ENCODE results near the gene KIF26B. TPM values are rescaled to one million over a fixed set of nuclear protein-coding genes. Genes with fewer than 3 reads are reported as not detected.
A peak's percentile ranks its signal among the peaks of the same experiment; 100 is the strongest.

Gene KIF26B
- total RNA-seq, 1 donor from 2014 or later: 3.4 TPM

DNA sequence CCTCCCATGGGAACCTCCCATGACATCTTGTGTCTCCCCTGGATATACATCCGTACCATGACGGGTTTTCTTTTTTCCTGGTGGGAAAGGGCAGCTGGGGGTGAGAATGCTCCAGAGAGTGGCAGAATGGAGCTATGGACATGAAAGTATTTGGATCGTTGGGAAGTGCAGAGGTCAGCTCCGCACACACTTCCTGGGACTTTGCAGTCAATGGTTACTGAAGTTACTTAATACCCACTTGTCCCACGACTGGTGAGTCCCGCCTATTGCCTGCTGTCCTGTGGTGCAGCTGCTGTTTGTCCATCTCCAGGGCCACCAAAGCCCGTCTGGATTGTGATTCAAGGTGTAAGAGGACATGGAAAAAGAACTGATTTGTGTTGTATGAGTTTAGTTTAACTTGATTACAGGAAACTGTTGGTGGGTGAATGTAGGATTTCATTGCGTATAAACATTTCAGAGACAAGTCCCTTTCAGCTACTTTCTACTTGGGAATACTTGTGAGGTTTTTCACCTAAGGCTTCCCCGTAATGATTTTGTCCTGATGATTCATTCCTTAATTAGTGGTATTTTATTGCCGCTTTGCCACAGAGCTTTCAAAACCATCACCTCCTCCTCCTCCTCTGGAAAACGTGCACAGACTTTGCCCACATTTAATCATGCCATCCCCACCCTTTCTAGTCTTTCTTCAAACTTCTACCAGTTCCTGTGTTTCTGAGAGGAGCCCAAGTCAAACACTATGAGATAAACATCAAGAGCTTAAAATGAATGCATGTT lies 308.8 kb downstream of the KIF26B start:
- no peak for DNase-seq (ENCODE audit: low spot score)
- no peaks in the 10 kb centered on the region for H3K9me3 Mint-ChIP-seq (ENCODE audit: unreplicated experiment)
- H3K27me3 Mint-ChIP-seq (ENCODE audit: unreplicated experiment): peaks cover 6% of the 10 kb centered on the region
- no peak overlapping the region for H3K27ac Mint-ChIP-seq (ENCODE audit: unreplicated experiment)
- H3K36me3 Mint-ChIP-seq (ENCODE audit: low read depth, unreplicated experiment): no peaks in the 10 kb centered on the region
- no peak for TF ChIP-seq CTCF (IDR thresholded peaks at IDR 0.05; ENCODE audit: unreplicated experiment)
- H3K4me3 Mint-ChIP-seq (ENCODE audit: unreplicated experiment): no peak overlapping the region
- H3K4me1 Mint-ChIP-seq (ENCODE audit: unreplicated experiment): peaks cover 4% of the 10 kb centered on the region

- no peak overlapping the region for H3K27ac Mint-ChIP-seq (ENCODE audit: unreplicated experiment)
- no peak for TF ChIP-seq CTCF (IDR thresholded peaks at IDR 0.05; ENCODE audit: unreplicated experiment)
- peaks cover 4% of the 10 kb centered on the region for H3K4me1 Mint-ChIP-seq (ENCODE audit: unreplicated experiment)
- no peaks in the 10 kb centered on the region for H3K36me3 Mint-ChIP-seq (ENCODE audit: low read depth, unreplicated experiment)
- DNase-seq (ENCODE audit: low spot score): no peak
- peaks cover 6% of the 10 kb centered on the region for H3K27me3 Mint-ChIP-seq (ENCODE audit: unreplicated experiment)
- peak overlapping the region; percentile 10 for H3K4me3 Mint-ChIP-seq (ENCODE audit: unreplicated experiment)
- no peaks in the 10 kb centered on the region for H3K9me3 Mint-ChIP-seq (ENCODE audit: unreplicated experiment)
These were observed 309.5 kb downstream of the KIF26B start for GRCh38 chr1:245464290-245464689.

DNA sequence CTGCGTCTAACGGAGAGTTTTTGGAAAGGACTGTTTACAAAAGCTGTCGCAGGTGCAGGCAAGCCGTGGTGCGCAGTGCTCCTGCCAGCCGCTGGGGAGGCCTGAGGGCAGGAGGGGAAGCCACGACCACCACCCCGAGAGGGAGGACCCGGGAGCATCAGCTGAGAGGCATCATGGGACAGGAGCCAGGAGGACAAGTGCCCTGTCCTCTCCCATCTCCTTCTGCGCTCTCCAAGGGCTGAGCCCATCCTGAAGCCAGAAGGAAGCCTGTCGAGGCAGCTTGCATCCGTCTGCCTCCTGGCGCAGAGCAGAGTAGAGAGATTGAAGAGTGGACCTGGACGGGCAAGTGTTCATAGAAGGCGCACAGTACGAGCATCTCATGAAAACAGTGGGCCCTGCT lies 310.9 kb downstream of the KIF26B start:
- Mint-ChIP-seq H3K9me3 (ENCODE audit: unreplicated experiment) (no peaks in the 10 kb centered on the region), H3K27me3 (ENCODE audit: unreplicated experiment) (peaks cover 6% of the 10 kb centered on the region), H3K36me3 (ENCODE audit: low read depth, unreplicated experiment) (no peaks in the 10 kb centered on the region), H3K4me1 (ENCODE audit: unreplicated experiment) (peaks cover 4% of the 10 kb centered on the region), H3K27ac (ENCODE audit: unreplicated experiment) (no peak overlapping the region), H3K4me3 (ENCODE audit: unreplicated experiment) (no peak overlapping the region)
- TF ChIP-seq CTCF (IDR thresholded peaks at IDR 0.05; ENCODE audit: unreplicated experiment): no peak
- no peak for DNase-seq (ENCODE audit: low spot score)

DNA sequence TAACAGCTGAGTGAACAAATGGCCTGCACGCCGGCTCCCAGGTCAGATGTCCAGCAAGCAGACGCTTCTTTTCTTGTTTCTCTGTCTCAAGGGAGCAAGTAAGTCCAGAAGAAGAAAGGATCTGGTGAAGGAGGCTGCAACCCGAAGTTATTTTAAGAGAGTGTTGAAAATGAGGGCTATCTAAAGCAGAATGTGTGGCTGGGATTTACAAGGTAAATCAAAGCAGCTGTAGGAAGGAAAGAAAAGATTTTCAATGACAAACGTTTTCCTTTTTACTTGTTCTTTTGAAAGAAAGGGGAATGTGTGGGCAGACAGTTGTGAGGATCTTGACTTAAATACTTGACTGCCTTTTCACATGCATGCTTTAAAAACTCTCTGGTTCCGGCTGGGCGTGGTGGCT lies 311.5 kb downstream of the KIF26B start:
- peaks cover 6% of the 10 kb centered on the region for H3K27me3 Mint-ChIP-seq (ENCODE audit: unreplicated experiment)
- DNase-seq (ENCODE audit: low spot score): no peak
- H3K9me3 Mint-ChIP-seq (ENCODE audit: unreplicated experiment): no peaks in the 10 kb centered on the region
- H3K4me3 Mint-ChIP-seq (ENCODE audit: unreplicated experiment): no peak overlapping the region
- H3K27ac Mint-ChIP-seq (ENCODE audit: unreplicated experiment): no peak overlapping the region
- no peak for TF ChIP-seq CTCF (IDR thresholded peaks at IDR 0.05; ENCODE audit: unreplicated experiment)
- H3K36me3 Mint-ChIP-seq (ENCODE audit: low read depth, unreplicated experiment): no peaks in the 10 kb centered on the region
- peaks cover 4% of the 10 kb centered on the region for H3K4me1 Mint-ChIP-seq (ENCODE audit: unreplicated experiment)

DNA sequence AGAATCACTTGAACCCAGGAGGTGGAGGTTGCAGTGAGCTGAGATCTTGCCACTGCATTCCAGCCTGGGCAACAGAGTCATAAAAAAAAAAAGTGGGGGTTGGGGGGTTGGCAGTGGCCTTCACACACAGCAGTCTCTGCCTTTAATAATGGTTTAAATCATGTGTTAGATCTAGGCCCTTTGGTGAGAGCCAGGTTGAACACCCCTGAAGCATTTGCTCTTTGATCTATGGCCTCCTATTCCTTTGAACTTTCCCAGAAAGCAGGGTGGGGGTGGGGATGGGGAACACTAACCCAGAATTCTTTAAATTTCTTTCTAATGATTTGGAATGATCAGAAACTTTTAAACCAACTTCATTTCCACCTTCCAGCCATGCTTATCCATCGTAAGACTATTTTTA lies 313.0 kb downstream of the KIF26B start:
- Mint-ChIP-seq H3K27ac (ENCODE audit: unreplicated experiment) (no peak overlapping the region), H3K36me3 (ENCODE audit: low read depth, unreplicated experiment) (no peaks in the 10 kb centered on the region), H3K27me3 (ENCODE audit: unreplicated experiment) (peaks cover 8% of the 10 kb centered on the region), H3K4me3 (ENCODE audit: unreplicated experiment) (no peak overlapping the region), H3K4me1 (ENCODE audit: unreplicated experiment) (peaks cover 4% of the 10 kb centered on the region), H3K9me3 (ENCODE audit: unreplicated experiment) (no peaks in the 10 kb centered on the region)
- no peak for TF ChIP-seq CTCF (IDR thresholded peaks at IDR 0.05; ENCODE audit: unreplicated experiment)
- DNase-seq (ENCODE audit: low spot score): no peak
